HUES6 (cell line): ENCODE data around the gene RELN.

Source experiments
- H3K27ac ChIP-seq: 2 replicates; pipeline ENCODE4 v1.7.0; 2013; ENCODE audit warnings: low read depth, mild to moderate bottlenecking, low read length, inconsistent platforms
- H3K27me3 ChIP-seq: 2 replicates; pipeline ENCODE4 v1.6.1; 2013; ENCODE audit warnings: low read length; ENCODE audit not compliant: control insufficient read depth, insufficient read depth
- H3K36me3 ChIP-seq: 2 replicates; pipeline ENCODE4 v1.6.1; 2013; ENCODE audit warnings: low read length; ENCODE audit not compliant: control insufficient read depth, insufficient read depth
- H3K4me1 ChIP-seq: 2 replicates; pipeline ENCODE4 v1.6.1; 2013; ENCODE audit warnings: low read length; ENCODE audit not compliant: control insufficient read depth, insufficient read depth
- H3K4me3 ChIP-seq: 2 replicates; pipeline ENCODE4 v1.5.1; 2013; ENCODE audit warnings: low read depth, low read length
- H3K9ac ChIP-seq: one replicate; pipeline ENCODE4 v1.6.1; 2013; ENCODE audit warnings: mild to moderate bottlenecking, low read length
- H3K9me3 ChIP-seq: 2 replicates; pipeline ENCODE4 v1.6.1; 2013; ENCODE audit warnings: low read depth, low read length; ENCODE audit not compliant: control insufficient read depth, insufficient read depth

The RELN gene

GRCh38 chr7:103630318-103630717 lies 359.1 kb downstream of the RELN start:
- Histone ChIP-seq H3K27ac (no peak overlapping the region), H3K27me3 (no peaks in the 10 kb centered on the region), H3K4me1 (no peaks in the 10 kb centered on the region), H3K9me3 (no peaks in the 10 kb centered on the region), H3K36me3 (no peaks in the 10 kb centered on the region), H3K9ac (no peak overlapping the region), H3K4me3 (no peak overlapping the region)

GRCh38 chr7:103628742-103629141 lies 360.7 kb downstream of the RELN start:
- H3K4me3 ChIP-seq: no peak overlapping the region
- H3K9ac ChIP-seq: no peak overlapping the region
- H3K4me1 ChIP-seq: no peaks in the 10 kb centered on the region
- no peaks in the 10 kb centered on the region for H3K36me3 ChIP-seq
- no peaks in the 10 kb centered on the region for H3K9me3 ChIP-seq
- no peaks in the 10 kb centered on the region for H3K27me3 ChIP-seq
- no peak overlapping the region for H3K27ac ChIP-seq

- Histone ChIP-seq H3K9me3 (no peaks in the 10 kb centered on the region), H3K27me3 (no peaks in the 10 kb centered on the region), H3K4me1 (no peaks in the 10 kb centered on the region), H3K36me3 (no peaks in the 10 kb centered on the region), H3K4me3 (no peak overlapping the region), H3K9ac (no peak overlapping the region), H3K27ac (no peak overlapping the region)
These were observed 362.7 kb downstream of the RELN start for GRCh38 chr7:103626776-103627175.

DNA sequence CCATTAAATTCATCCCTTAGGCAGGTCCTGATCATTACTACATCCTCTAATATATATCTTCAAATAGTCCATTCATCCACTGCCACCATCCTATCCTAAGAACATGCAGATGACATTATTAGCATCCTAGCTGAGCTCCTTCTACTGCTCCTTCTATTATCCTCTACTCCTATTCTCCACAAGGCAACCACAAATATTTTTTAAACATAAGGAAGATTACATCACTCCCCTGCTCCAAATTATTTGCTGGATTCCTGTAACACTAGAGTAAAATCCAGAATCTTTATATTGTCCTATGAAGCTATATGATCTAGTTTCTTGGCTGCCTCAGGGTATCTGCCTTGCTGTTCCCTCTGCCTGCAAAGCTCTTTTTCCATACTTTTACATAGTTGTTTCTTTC lies 367.2 kb downstream of the RELN start:
- Histone ChIP-seq H3K4me3 (no peak overlapping the region), H3K9me3 (no peaks in the 10 kb centered on the region), H3K27me3 (no peaks in the 10 kb centered on the region), H3K4me1 (no peaks in the 10 kb centered on the region), H3K27ac (no peak overlapping the region), H3K36me3 (no peaks in the 10 kb centered on the region), H3K9ac (no peak overlapping the region)

DNA sequence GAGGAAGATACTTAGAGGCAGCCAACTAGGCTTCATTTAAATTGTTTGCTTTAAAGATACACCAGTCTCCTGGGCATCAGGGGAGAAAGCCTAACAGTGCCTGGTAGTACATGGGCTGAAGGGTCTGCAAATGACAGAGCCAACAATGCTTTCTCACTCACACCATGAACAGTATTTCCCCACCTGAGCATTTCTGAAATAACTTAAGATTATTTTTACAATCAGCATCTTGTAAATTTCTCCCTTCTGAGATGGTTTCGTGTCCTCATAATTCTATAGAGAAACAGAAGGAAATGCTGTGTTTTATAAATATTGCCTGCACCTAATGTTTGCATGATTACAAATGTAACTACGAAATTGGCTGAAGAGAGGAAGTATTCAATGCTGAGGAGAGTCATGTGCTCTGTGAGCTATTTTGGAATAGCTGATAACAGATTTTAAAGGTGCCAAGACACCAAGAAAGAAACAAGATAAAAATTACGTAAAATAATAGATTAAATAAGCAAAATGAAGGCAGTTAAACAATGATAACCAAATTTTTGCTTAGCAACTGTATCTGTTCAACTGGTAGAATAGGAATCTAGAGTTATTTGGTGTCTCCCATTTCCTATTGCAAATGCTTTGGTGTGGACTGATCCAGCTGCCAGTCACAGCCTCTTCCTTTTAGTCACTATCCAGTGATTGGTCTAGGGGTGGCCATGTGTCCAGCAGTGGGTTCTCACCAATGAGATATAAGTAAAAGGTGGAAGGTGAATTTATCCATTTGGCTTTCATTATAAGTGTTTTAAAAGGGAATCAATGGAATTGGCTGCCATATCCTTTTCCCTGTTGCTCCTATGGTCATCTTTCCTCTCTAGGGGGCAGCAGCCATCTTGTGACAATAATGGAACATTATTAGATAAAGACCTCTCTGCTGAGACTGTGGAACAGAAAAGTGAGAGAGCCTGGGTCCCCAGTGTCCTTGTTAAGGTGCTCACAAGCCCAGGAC lies 375.5 kb downstream of the RELN start:
- no peaks in the 10 kb centered on the region for H3K4me1 ChIP-seq
- no peaks in the 10 kb centered on the region for H3K9me3 ChIP-seq
- no peak overlapping the region for H3K9ac ChIP-seq
- no peak overlapping the region for H3K27ac ChIP-seq
- H3K4me3 ChIP-seq: no peak overlapping the region
- no peaks in the 10 kb centered on the region for H3K36me3 ChIP-seq
- H3K27me3 ChIP-seq: no peaks in the 10 kb centered on the region

GRCh38 chr7:103609778-103610177 lies 379.7 kb downstream of the RELN start:
- Histone ChIP-seq H3K4me1 (no peaks in the 10 kb centered on the region), H3K9ac (no peak overlapping the region), H3K4me3 (no peak overlapping the region), H3K27me3 (no peaks in the 10 kb centered on the region), H3K36me3 (no peaks in the 10 kb centered on the region), H3K27ac (no peak overlapping the region), H3K9me3 (no peaks in the 10 kb centered on the region)

DNA sequence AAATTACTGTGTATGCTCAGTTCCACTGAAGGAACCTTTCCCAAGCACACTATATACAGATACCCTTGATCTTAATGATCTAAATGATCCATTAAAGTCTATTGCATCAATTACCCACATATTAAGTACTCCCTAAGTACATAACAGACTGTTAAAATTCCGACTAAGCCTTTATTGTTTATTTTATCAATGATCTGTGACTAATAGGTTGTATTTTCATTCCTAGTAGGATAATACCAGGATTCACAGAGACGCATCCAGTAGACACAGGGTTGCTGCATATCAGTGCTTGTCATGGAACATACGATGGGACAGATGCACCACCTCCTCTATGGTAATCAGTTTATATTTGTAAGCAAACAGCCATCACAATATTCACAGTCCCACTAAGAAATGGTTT lies 383.8 kb downstream of the RELN start:
- no peak overlapping the region for H3K9ac ChIP-seq

DNA sequence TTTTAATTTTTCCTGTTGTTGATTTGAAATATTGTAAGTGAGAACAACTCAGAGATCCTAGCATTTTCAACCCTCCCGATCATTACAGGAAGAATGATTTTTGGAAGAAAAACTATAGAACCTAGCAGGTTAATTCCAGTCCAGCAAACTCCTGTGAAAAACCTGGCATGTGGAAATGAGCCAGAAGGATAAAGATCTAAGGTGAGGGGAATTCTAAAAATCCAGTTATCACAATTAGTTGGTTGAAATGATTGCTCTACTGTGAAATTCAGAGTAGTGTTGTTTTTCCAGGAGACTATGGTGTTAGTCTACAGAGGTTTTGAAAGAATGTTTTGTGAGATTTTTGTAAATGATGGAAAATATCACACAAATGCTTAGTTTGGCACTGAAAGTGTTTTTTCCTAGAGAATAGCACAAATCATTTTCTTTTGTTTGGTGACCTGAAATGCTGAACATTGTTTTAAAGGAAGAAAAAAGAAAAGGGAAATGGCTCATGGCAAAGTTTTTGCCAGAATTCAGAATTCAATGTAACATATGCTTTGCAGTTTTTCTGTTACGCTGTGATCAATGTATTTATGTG lies 391.0 kb downstream of the RELN start:
- H3K36me3 ChIP-seq: no peaks in the 10 kb centered on the region
- H3K27ac ChIP-seq: no peak overlapping the region
- H3K4me1 ChIP-seq: no peaks in the 10 kb centered on the region
- H3K27me3 ChIP-seq: no peaks in the 10 kb centered on the region
- H3K9ac ChIP-seq: no peak overlapping the region
- no peak overlapping the region for H3K4me3 ChIP-seq
- no peaks in the 10 kb centered on the region for H3K9me3 ChIP-seq

More for the DNA sequence above, 383.8 kb downstream of the RELN start:
- Histone ChIP-seq H3K4me3 (no peak overlapping the region), H3K4me1 (no peaks in the 10 kb centered on the region), H3K27ac (no peak overlapping the region), H3K36me3 (no peaks in the 10 kb centered on the region), H3K27me3 (no peaks in the 10 kb centered on the region; the same call in 1 of the 2 replicates), H3K9me3 (no peaks in the 10 kb centered on the region)

DNA sequence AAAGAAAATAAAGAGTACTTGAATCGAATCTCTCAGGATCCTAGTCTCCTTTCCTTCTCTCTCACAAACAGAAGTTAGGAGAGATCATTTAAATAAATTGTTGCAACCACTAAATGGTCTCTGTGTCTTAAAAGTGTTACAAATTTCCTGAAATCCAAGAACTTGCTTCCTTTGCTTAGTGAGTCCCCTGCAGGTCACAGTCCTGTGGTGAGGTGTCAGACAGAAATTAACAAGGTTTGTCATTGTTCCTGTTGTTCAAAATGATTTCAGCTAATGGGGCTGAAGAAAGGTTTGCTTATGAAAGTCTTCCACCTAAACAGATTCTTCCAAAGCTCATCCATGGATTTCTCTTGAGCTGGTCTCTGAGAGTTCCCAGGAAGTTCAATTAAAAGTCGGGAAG lies 391.9 kb downstream of the RELN start:
- H3K4me3 ChIP-seq: no peak overlapping the region
- H3K9ac ChIP-seq: no peak overlapping the region
- H3K4me1 ChIP-seq: no peaks in the 10 kb centered on the region
- no peak overlapping the region for H3K27ac ChIP-seq
- H3K9me3 ChIP-seq: no peaks in the 10 kb centered on the region
- H3K27me3 ChIP-seq: no peaks in the 10 kb centered on the region
- H3K36me3 ChIP-seq: no peaks in the 10 kb centered on the region

DNA sequence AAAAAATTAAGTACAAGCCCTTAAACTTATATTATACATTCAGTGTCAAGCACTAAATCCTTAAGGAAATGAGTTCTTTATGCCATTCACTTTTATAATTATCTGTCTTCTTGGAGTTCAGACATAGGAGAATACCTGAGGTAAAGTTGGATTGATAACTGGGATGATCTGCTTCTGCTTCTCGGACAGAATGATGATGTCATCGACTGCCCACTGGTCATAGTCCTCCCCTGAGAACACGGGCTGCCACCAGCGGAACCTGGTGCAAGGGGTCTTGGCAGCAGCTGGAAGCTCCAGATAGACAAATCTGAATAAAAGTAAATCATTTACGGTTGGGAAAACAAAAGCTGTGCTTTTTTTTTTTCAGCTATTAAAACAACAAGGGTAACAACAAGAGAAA lies 395.3 kb downstream of the RELN start:
- H3K27me3 ChIP-seq: no peaks in the 10 kb centered on the region; the same call in 1 of the 2 replicates
- H3K27ac ChIP-seq: no peak overlapping the region
- H3K36me3 ChIP-seq: no peaks in the 10 kb centered on the region
- H3K4me1 ChIP-seq: no peaks in the 10 kb centered on the region
- no peak overlapping the region for H3K9ac ChIP-seq
- no peak overlapping the region for H3K4me3 ChIP-seq
- no peaks in the 10 kb centered on the region for H3K9me3 ChIP-seq

DNA sequence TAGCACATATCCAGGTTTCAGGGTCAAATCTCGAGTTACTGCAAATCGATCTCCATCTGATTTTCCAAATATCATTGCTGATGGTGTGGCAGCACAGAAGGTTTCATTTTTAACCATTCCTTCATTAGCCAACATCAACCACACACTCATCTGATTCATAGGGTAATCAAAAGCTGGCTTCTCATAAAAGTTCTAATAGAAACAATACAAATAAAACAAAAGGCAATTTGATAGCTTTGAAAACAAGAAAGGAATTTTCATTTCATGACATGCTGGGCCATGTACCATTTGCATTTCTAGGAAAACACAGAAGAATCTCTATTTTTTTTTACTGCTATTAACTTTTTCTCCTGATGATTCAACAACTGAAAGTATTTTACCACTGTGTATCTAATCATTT lies 395.8 kb downstream of the RELN start:
- H3K27ac ChIP-seq: no peak overlapping the region
- H3K27me3 ChIP-seq: no peaks in the 10 kb centered on the region; the same call in 1 of the 2 replicates
- no peaks in the 10 kb centered on the region for H3K4me1 ChIP-seq
- H3K36me3 ChIP-seq: no peaks in the 10 kb centered on the region
- no peak overlapping the region for H3K4me3 ChIP-seq
- H3K9ac ChIP-seq: no peak overlapping the region
- no peaks in the 10 kb centered on the region for H3K9me3 ChIP-seq
